Measurements from ENCODE around the gene NOTCH2. TPM values are rescaled to one million over a fixed set of nuclear protein-coding genes. Genes with fewer than 3 reads are reported as not detected.

The NOTCH2 gene
- total and polyA plus RNA-seq, 9 of the 15 experiments (the other 6 are each of a cell fraction or from before 2014, with no cell fraction given), result 0.04 to 1.2 (median 0.28) TPM; not detected in 1

GRCh38 chr1:119887427-119887826 is 182.0 kb downstream of the NOTCH2 start (continued):
- TF ChIP-seq ZNF740 (CRISPR knock-in tag; IDR thresholded peaks at IDR 0.05) (no peak), ZNF740 (tag; IDR thresholded peaks at IDR 0.05) (no peak), ZNF316 (IDR thresholded peaks at IDR 0.05) (peak; percentile 61; the same call in 1 of the 2 replicates), BRCA1 (IDR thresholded peaks at IDR 0.05) (no peak), BRCA1 (CRISPR knock-in tag; IDR thresholded peaks at IDR 0.05) (no peak), ZNF583 (CRISPR knock-in tag; IDR thresholded peaks at IDR 0.05) (no peak), TGIF2 (CRISPR knock-in tag; IDR thresholded peaks at IDR 0.05) (no peak), MAFF (IDR thresholded peaks at IDR 0.05; ENCODE audit: low read length) (peak; percentile 60), STAT5A (IDR thresholded peaks at IDR 0.05; ENCODE audit: borderline replicate concordance, low read length) (no peak)

GRCh38 chr1:119885903-119886783 is 183.3 kb downstream of the NOTCH2 start:
- H3K79me2 ChIP-seq (ENCODE audit: control insufficient read depth, insufficient read depth, low read length), result no peaks in the 10 kb centered on the region
- ChIA-PET POLR2A (no interaction called here), CTCF (ENCODE audit: low intra/inter-chr PET ratio) (no interaction called here)
- BruUV-seq (replicated peaks), result no TSS peak
- peaks cover 0 to 4% of the 10 kb centered on the region in 2 experiments; a peak in 2 of 5 replicates for H3K4me1 ChIP-seq (replicated peaks in 1 of 2; ENCODE audit: control insufficient read depth in 2 of 2, insufficient read depth in 2 of 2, low read length in 2 of 2)
- FAIRE-seq (peak; percentile 90), ATAC-seq (peak; percentile 98), DNase-seq (ENCODE audit: extremely low read depth in 1 of 4, low spot score in 3 of 4) (peak; percentile 64 to 74 (median 72))
- 12% methylated on average over 11 of the region's 11 CpGs for WGBS (ENCODE audit: insufficient coverage, low coverage, missing lambda C conversion rate)
- H3K27ac ChIP-seq (ENCODE audit: extremely low read depth, low read depth, low read length), result no peak overlapping the region
- no peaks in the 10 kb centered on the region for H3K9me3 ChIP-seq (replicated peaks; ENCODE audit: control insufficient read depth, insufficient read depth, low read depth, low read length)
- H3K9ac ChIP-seq (ENCODE audit: insufficient read depth in 1 of 2, low read depth in 2 of 2, low read length in 2 of 2), result no peak overlapping the region
- H3K9me1 ChIP-seq (ENCODE audit: control insufficient read depth, insufficient read depth, low read length), result no peaks in the 10 kb centered on the region
- in situ Hi-C loops (cut with MboI), result no loop called here
- no peak overlapping the region for H3K4me2 ChIP-seq (ENCODE audit: insufficient read depth, low read length)
- H3K36me3 ChIP-seq (ENCODE audit: control insufficient read depth, insufficient read depth, low read length), result no peaks in the 10 kb centered on the region
- no peaks in the 10 kb centered on the region for H4K20me1 ChIP-seq (replicated peaks; ENCODE audit: control insufficient read depth, insufficient read depth, low read length)
- intact Hi-C loops (cut with micrococcal nuclease), result loop anchor here (5.0 kb wide), 1 partner anchor 81 kb away; no protein-coding TSS in a partner anchor
- no peak overlapping the region for H2AFZ ChIP-seq (ENCODE audit: low read depth, low read length)
- H3K27me3 ChIP-seq (ENCODE audit: control insufficient read depth in 2 of 2, insufficient read depth in 2 of 2, low read length in 2 of 2), result no peaks in the 10 kb centered on the region; a peak in 1 of 5 replicates
- no peak overlapping the region for H3K4me3 ChIP-seq
- TF ChIP-seq, protein P1, sequence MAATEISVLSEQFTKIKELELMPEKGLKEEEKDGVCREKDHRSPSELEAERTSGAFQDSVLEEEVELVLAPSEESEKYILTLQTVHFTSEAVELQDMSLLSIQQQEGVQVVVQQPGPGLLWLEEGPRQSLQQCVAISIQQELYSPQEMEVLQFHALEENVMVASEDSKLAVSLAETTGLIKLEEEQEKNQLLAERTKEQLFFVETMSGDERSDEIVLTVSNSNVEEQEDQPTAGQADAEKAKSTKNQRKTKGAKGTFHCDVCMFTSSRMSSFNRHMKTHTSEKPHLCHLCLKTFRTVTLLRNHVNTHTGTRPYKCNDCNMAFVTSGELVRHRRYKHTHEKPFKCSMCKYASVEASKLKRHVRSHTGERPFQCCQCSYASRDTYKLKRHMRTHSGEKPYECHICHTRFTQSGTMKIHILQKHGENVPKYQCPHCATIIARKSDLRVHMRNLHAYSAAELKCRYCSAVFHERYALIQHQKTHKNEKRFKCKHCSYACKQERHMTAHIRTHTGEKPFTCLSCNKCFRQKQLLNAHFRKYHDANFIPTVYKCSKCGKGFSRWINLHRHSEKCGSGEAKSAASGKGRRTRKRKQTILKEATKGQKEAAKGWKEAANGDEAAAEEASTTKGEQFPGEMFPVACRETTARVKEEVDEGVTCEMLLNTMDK (IDR thresholded peaks at IDR 0.05; ENCODE audit: borderline replicate concordance, insufficient read depth, low read depth, low read length, poor library complexity, severe bottlenecking), result peak; percentile 54
- no peak for TF ChIP-seq BRF1 (IDR thresholded peaks at IDR 0.05; ENCODE audit: borderline replicate concordance, extremely low read depth, insufficient read length)
- TF ChIP-seq SMC3 (conservative IDR thresholded peaks at IDR 0.05; ENCODE audit: insufficient read depth, low read depth, low read length), result peak; percentile 62
- TF ChIP-seq POLR2AphosphoS5 (IDR thresholded peaks at IDR 0.05; ENCODE audit: control insufficient read depth, insufficient read depth, low read depth, low read length), result no peak
- TF ChIP-seq ATF1 (CRISPR knock-in tag; IDR thresholded peaks at IDR 0.05), result no peak
- TF ChIP-seq ATF1 (tag; IDR thresholded peaks at IDR 0.05), result 0 out of 2 replicates have a peak, but pooled peaks have one; percentile 9
- 0 out of 2 replicates have a peak, but pooled peaks have one; percentile 37 for TF ChIP-seq XRCC5 (IDR thresholded peaks at IDR 0.05; ENCODE audit: low read depth, low read length)

Measured in K562 (cell line).